ENCODE measurements around the gene PHACTR1. TPM values are rescaled to one million over a fixed set of nuclear protein-coding genes. Genes with fewer than 3 reads are reported as not detected.

PHACTR1 gene
- total and polyA plus RNA-seq, 8 donors, result 1.4 to 12.4 (median 9.3) TPM

DNA sequence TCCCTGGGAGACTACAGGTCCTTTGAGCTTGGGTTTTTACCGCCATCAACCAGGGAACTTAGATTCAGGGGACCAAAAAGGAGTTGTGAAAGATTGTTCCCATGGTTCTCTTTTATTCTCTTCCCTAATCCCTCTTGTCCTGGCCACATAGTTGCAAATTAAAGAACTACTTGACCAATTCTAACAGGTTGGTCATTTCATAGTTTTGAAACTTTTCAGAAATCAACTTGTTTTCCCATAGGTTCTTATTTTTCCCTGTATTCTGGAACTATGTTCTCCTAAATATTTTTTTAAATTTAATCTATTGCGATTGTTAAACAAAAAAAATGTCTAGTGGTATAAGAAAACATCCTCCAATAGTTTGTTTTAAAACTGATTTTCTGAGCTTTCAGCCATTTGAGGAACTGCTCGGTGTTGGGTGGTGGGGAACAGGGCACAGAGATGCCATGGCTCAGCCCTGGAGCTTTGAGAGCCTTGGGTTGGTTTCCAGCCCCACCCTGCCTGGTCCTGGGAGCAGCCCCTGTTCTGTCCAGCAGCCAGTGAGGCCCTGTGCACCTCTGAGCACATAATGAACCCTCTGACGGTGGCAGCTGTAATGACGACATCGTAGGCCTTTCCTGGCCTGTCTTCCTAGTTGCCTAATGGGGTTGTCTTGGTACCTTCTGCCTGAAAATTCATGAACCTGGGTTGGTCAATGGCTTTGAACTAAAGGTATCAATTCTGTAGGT lies 558.3 kb downstream of the PHACTR1 start:
- WGBS, 2 donors, result 79% methylated on average over 6 of the region's 6 CpGs
- H3K27ac ChIP-seq, result no peak overlapping the region

DNA sequence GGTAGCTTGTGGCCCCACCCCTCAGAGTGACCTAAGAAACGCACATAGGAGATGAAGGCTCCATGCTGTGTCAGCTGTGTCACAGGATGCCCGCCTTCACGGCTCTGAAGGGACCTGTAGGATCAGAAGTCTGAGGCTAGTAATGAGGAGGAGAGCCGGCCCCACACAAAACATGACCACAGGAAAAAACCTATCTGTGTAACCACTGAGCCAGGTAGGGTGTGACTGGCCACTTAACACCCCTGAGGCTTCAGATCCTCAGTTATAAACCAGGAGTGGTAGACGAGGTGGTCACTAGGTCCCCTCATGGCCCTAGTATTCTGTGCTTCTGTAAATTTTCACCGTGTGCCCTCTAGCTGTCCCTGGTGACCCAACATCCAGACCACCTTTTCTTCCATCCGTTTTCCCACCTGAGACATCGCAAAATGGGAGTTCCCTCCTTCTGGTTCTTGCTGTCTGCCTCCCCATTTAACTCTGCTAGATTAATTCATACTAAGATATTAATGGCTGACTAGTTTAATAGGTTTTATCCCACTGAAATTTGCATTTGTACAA lies 558.9 kb downstream of the PHACTR1 start:
- intact Hi-C loops (cut with DNase I), result no loop called here
- Histone ChIP-seq H3K27me3 (no peaks in the 10 kb centered on the region), H3K4me1 (no peaks in the 10 kb centered on the region), H3K9me3 (no peaks in the 10 kb centered on the region), H3K4me3 (no peak overlapping the region), H3K27ac (no peak overlapping the region), H3K36me3 (no peaks in the 10 kb centered on the region)
- ATAC-seq, result no peak
- no peak for DNase-seq
- FAIRE-seq, result no peak
- WGBS, 2 donors, result 86 to 90% methylated on average over 8 of the region's 8 CpGs
- TF ChIP-seq, protein P1, sequence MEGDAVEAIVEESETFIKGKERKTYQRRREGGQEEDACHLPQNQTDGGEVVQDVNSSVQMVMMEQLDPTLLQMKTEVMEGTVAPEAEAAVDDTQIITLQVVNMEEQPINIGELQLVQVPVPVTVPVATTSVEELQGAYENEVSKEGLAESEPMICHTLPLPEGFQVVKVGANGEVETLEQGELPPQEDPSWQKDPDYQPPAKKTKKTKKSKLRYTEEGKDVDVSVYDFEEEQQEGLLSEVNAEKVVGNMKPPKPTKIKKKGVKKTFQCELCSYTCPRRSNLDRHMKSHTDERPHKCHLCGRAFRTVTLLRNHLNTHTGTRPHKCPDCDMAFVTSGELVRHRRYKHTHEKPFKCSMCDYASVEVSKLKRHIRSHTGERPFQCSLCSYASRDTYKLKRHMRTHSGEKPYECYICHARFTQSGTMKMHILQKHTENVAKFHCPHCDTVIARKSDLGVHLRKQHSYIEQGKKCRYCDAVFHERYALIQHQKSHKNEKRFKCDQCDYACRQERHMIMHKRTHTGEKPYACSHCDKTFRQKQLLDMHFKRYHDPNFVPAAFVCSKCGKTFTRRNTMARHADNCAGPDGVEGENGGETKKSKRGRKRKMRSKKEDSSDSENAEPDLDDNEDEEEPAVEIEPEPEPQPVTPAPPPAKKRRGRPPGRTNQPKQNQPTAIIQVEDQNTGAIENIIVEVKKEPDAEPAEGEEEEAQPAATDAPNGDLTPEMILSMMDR (IDR thresholded peaks at IDR 0.05), result no peak

More for the DNA sequence above, 558.3 kb downstream of the PHACTR1 start:
- intact Hi-C loops (cut with DNase I), result no loop called here
- no peak for FAIRE-seq
- H3K4me1 ChIP-seq, result no peaks in the 10 kb centered on the region
- no peak overlapping the region for H3K4me3 ChIP-seq
- H3K9me3 ChIP-seq, result no peaks in the 10 kb centered on the region
- ATAC-seq, result no peak
- H3K36me3 ChIP-seq, result no peaks in the 10 kb centered on the region
- DNase-seq, result no peak
- TF ChIP-seq, protein P1 (IDR thresholded peaks at IDR 0.05), result no peak
- no peaks in the 10 kb centered on the region for H3K27me3 ChIP-seq

DNA sequence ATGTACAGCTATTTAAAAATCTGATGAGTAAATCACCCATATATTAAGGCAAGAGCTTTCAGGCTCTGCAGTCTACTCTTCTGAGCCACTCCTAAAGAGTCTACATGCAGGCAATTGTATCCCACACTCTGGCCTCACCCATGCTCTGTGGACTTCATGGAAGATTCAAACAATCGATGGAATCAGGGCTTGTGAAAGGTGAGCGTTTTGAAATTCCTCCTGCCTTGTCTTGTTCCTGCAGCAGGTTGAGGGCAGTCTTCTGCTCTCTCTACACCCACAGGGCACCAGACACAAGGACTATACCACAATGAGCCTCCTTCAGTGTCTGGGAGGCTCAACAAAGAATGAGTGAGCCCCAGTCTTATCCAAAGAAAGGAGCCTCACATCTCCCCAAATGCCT lies 560.7 kb downstream of the PHACTR1 start:
- intact Hi-C loops (cut with DNase I), result no loop called here
- H3K4me3 ChIP-seq, result no peak overlapping the region
- FAIRE-seq (no peak), ATAC-seq (no peak), DNase-seq (no peak)
- H3K27me3 ChIP-seq, result no peaks in the 10 kb centered on the region
- no peaks in the 10 kb centered on the region for H3K4me1 ChIP-seq
- 91 to 92% methylated on average over 2 of the region's 2 CpGs for WGBS, 2 donors
- TF ChIP-seq, protein P1 (IDR thresholded peaks at IDR 0.05), result no peak
- no peak overlapping the region for H3K27ac ChIP-seq
- H3K9me3 ChIP-seq, result no peaks in the 10 kb centered on the region
- no peaks in the 10 kb centered on the region for H3K36me3 ChIP-seq

DNA sequence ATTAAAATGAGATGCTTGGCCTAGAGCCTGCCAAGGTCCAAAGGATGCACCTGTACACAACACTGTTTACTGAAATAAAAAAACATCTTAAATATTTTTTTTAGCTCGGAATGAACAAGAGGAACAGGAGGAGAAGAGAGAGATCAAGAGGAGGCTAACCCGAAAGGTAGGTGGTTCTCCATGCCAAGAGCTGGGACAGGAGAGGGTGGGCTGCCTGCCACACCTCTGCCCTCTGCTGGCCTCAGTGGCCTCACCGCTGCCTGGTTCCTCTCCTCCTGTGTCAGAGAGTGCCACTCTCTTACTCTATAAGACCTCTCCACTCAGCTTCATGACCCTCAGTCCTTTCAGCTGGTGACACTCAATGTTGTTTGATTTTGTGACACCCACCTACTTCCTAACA lies 561.6 kb downstream of the PHACTR1 start:
- WGBS, 2 donors, result 80 to 89% methylated on average over 3 of the region's 3 CpGs
- H3K27me3 ChIP-seq, result no peaks in the 10 kb centered on the region
- DNase-seq, result no peak
- no peaks in the 10 kb centered on the region for H3K9me3 ChIP-seq
- H3K4me1 ChIP-seq, result no peaks in the 10 kb centered on the region
- TF ChIP-seq, protein P1 (IDR thresholded peaks at IDR 0.05), result no peak
- FAIRE-seq, result no peak
- H3K36me3 ChIP-seq, result no peaks in the 10 kb centered on the region
- peak in 1 of 4 donors; percentile 33 for ATAC-seq
- intact Hi-C loops (cut with DNase I), result no loop called here
- H3K4me3 ChIP-seq, result no peak overlapping the region
- no peak overlapping the region for H3K27ac ChIP-seq

DNA sequence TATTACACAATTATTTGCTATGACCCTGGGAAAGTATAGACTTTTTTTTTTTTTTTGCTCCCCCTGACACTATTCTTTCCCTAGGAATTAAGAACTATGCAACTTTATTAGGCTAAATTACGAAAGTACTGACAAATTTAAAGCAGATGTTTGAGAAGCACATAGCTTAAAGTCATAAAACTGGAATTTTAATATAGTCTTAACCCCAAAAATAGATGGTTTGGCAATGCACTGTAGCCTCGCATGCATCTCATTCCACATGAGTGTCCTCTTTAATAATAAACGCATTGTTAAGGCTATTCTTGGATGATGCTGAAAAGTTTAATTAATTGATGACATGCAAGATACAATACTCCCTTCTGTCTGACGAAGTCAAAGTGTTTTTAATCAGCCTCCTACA lies 562.4 kb downstream of the PHACTR1 start:
- WGBS, 2 donors, result 66 to 77% methylated on average over 4 of the region's 4 CpGs
- Histone ChIP-seq H3K27ac (no peak overlapping the region), H3K36me3 (no peaks in the 10 kb centered on the region), H3K27me3 (no peaks in the 10 kb centered on the region), H3K4me1 (no peaks in the 10 kb centered on the region), H3K9me3 (no peaks in the 10 kb centered on the region), H3K4me3 (no peak overlapping the region)
- intact Hi-C loops (cut with DNase I), result no loop called here
- TF ChIP-seq, protein P1 (IDR thresholded peaks at IDR 0.05), result no peak
- DNase-seq, result no peak
- no peak for FAIRE-seq
- ATAC-seq, result no peak

All from pancreas (tissue), 10 donors.